ENCODE results near the gene KRTAP12-2. TPM values are rescaled to one million over a fixed set of nuclear protein-coding genes. Genes with fewer than 3 reads are reported as not detected.

Gene KRTAP12-2
- total and polyA plus RNA-seq, 10 of the 15 experiments (the other 5 are each of a cell fraction or from before 2014, with no cell fraction given) = not detected

DNA sequence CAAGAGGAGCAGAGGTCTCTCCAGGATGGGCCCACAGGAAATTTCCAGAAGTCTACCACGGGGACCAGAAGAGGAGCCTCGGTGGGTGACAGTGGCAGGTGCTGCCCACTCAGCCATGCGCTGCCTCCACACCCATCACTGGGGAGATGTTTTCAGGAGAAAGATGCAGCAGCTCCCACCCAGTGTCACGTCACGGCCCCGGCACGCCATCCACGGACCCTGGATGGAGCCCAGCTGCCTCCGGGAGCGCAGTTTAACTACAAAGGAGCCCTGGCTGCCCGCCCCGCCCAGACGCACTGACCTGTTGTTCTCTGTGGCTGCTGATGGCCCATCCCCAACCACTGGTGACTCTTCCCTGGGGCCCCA is 37.9 kb upstream of the KRTAP12-2 start:
- in situ Hi-C loops (cut with MboI) (no loop called here), intact Hi-C loops (cut with micrococcal nuclease; ENCODE audit: unreplicated experiment) (no loop called here)
- FAIRE-seq = no peak
- H3K27me3 ChIP-seq (replicated peaks in 1 of 2; ENCODE audit: control insufficient read depth in 2 of 2, insufficient read depth in 2 of 2, low read length in 1 of 2) = peaks cover 5 to 7% of the 10 kb centered on the region in 2 experiments; a peak in 3 of 4 replicates
- DNase-seq (ENCODE audit: low read depth, low spot score) = no peak
- peaks cover 6% of the 10 kb centered on the region; the same call in 1 of the 3 replicates for H3K9me3 ChIP-seq (replicated peaks; ENCODE audit: control insufficient read depth, insufficient read depth, low read length)
- no peak for ATAC-seq
- no peak overlapping the region for H3K4me2 ChIP-seq (ENCODE audit: control insufficient read depth, insufficient read depth)
- ChIA-PET CTCF (no interaction called here), RAD21 (ENCODE audit: unreplicated experiment) (no interaction called here), POLR2A (no interaction called here), SMC1A (ENCODE audit: uncharacterized antibody, unreplicated experiment) (no interaction called here)
- H4K20me1 ChIP-seq (ENCODE audit: control insufficient read depth, insufficient read depth) = no peaks in the 10 kb centered on the region
- BruUV-seq (replicated peaks) = no TSS peak
- no peak overlapping the region for H2AFZ ChIP-seq (ENCODE audit: control insufficient read depth, low read depth, low read length)
- 37% methylated on average over 12 of the region's 13 CpGs for WGBS (ENCODE audit: insufficient coverage, insufficient replicate concordance, low lambda C conversion rate, missing lambda C conversion rate)
- H3K27ac ChIP-seq (ENCODE audit: control insufficient read depth, insufficient read depth) = no peak overlapping the region
- H3K79me2 ChIP-seq (ENCODE audit: control insufficient read depth, insufficient read depth, low read length) = no peaks in the 10 kb centered on the region
- no peak overlapping the region for H3K4me3 ChIP-seq
- no peaks in the 10 kb centered on the region for H3K4me1 ChIP-seq (ENCODE audit: control insufficient read depth, insufficient read depth, low read length)
- H3K9ac ChIP-seq (ENCODE audit: control insufficient read depth, insufficient read depth, low read length) = no peak overlapping the region
- H3K36me3 ChIP-seq (ENCODE audit: control insufficient read depth in 2 of 2, insufficient read depth in 2 of 2, low read length in 1 of 2) = no peaks in the 10 kb centered on the region
- TF ChIP-seq NFYB (IDR thresholded peaks at IDR 0.05; ENCODE audit: insufficient read depth, low read depth, low read length) (no peak), MAX (IDR thresholded peaks at IDR 0.05; ENCODE audit: low read depth, low read length) (no peak), SKIL (IDR thresholded peaks at IDR 0.05; ENCODE audit: low read depth, poor library complexity, severe bottlenecking) (no peak), EED (IDR thresholded peaks at IDR 0.05; ENCODE audit: low read depth) (no peak), ZZZ3 (IDR thresholded peaks at IDR 0.05; ENCODE audit: control insufficient read depth, insufficient read length, low read depth) (no peak), MTA2 (IDR thresholded peaks at IDR 0.05; ENCODE audit: low read depth) (no peak), HDAC2 (IDR thresholded peaks at IDR 0.05) (no peak), POU2F2 (IDR thresholded peaks at IDR 0.05; ENCODE audit: borderline replicate concordance, low read depth, low read length) (no peak), NRF1 (conservative IDR thresholded peaks at IDR 0.05; ENCODE audit: low read depth, low read length) (no peak), RAD21 (IDR thresholded peaks at IDR 0.05; ENCODE audit: insufficient read depth, low read depth, low read length) (no peak), GATAD2B (conservative IDR thresholded peaks at IDR 0.05; ENCODE audit: low read depth) (no peak), CBX5 (IDR thresholded peaks at IDR 0.05; ENCODE audit: low read depth) (no peak), CHD1 (IDR thresholded peaks at IDR 0.05; ENCODE audit: low read depth, low read length) (no peak)
- TF ChIP-seq, protein P1, sequence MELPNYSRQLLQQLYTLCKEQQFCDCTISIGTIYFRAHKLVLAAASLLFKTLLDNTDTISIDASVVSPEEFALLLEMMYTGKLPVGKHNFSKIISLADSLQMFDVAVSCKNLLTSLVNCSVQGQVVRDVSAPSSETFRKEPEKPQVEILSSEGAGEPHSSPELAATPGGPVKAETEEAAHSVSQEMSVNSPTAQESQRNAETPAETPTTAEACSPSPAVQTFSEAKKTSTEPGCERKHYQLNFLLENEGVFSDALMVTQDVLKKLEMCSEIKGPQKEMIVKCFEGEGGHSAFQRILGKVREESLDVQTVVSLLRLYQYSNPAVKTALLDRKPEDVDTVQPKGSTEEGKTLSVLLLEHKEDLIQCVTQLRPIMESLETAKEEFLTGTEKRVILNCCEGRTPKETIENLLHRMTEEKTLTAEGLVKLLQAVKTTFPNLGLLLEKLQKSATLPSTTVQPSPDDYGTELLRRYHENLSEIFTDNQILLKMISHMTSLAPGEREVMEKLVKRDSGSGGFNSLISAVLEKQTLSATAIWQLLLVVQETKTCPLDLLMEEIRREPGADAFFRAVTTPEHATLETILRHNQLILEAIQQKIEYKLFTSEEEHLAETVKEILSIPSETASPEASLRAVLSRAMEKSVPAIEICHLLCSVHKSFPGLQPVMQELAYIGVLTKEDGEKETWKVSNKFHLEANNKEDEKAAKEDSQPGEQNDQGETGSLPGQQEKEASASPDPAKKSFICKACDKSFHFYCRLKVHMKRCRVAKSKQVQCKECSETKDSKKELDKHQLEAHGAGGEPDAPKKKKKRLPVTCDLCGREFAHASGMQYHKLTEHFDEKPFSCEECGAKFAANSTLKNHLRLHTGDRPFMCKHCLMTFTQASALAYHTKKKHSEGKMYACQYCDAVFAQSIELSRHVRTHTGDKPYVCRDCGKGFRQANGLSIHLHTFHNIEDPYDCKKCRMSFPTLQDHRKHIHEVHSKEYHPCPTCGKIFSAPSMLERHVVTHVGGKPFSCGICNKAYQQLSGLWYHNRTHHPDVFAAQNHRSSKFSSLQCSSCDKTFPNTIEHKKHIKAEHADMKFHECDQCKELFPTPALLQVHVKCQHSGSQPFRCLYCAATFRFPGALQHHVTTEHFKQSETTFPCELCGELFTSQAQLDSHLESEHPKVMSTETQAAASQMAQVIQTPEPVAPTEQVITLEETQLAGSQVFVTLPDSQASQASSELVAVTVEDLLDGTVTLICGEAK (IDR thresholded peaks at IDR 0.05; ENCODE audit: borderline replicate concordance) = no peak
- TF ChIP-seq, protein P2, sequence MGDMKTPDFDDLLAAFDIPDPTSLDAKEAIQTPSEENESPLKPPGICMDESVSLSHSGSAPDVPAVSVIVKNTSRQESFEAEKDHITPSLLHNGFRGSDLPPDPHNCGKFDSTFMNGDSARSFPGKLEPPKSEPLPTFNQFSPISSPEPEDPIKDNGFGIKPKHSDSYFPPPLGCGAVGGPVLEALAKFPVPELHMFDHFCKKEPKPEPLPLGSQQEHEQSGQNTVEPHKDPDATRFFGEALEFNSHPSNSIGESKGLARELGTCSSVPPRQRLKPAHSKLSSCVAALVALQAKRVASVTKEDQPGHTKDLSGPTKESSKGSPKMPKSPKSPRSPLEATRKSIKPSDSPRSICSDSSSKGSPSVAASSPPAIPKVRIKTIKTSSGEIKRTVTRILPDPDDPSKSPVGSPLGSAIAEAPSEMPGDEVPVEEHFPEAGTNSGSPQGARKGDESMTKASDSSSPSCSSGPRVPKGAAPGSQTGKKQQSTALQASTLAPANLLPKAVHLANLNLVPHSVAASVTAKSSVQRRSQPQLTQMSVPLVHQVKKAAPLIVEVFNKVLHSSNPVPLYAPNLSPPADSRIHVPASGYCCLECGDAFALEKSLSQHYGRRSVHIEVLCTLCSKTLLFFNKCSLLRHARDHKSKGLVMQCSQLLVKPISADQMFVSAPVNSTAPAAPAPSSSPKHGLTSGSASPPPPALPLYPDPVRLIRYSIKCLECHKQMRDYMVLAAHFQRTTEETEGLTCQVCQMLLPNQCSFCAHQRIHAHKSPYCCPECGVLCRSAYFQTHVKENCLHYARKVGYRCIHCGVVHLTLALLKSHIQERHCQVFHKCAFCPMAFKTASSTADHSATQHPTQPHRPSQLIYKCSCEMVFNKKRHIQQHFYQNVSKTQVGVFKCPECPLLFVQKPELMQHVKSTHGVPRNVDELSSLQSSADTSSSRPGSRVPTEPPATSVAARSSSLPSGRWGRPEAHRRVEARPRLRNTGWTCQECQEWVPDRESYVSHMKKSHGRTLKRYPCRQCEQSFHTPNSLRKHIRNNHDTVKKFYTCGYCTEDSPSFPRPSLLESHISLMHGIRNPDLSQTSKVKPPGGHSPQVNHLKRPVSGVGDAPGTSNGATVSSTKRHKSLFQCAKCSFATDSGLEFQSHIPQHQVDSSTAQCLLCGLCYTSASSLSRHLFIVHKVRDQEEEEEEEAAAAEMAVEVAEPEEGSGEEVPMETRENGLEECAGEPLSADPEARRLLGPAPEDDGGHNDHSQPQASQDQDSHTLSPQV (IDR thresholded peaks at IDR 0.05) = no peak
